Nephron progenitor cell (in vitro differentiated cells): ENCODE measurements around the gene OOSP2.
"Not testable (repeated sequence)": the region's sequence is repeated elsewhere in the genome, so short reads cannot be mapped to it uniquely, and the experiment has no call there.

ENCODE experiments used
- DNase-seq: peaks from one replicate; pipeline ENCODE4 v3.0.0; 2021
- H3K27ac Mint-ChIP-seq: 2 replicates; pipeline ENCODE4 v1.8.0; 2021; ENCODE audit warnings: mild to moderate bottlenecking, moderate library complexity, mixed read lengths
- H3K27me3 Mint-ChIP-seq: 2 replicates; pipeline ENCODE4 v1.8.0; 2021; ENCODE audit warnings: mild to moderate bottlenecking, low read depth, mixed read lengths; ENCODE audit not compliant: poor library complexity
- H3K36me3 Mint-ChIP-seq: 2 replicates; pipeline ENCODE4 v1.8.0; 2021; ENCODE audit warnings: low read depth, mixed read lengths
- H3K4me1 Mint-ChIP-seq: 2 replicates; pipeline ENCODE4 v1.8.0; 2021; ENCODE audit warnings: mixed read lengths
- H3K4me3 Mint-ChIP-seq: 2 replicates; pipeline ENCODE4 v1.8.0; 2021; ENCODE audit warnings: mild to moderate bottlenecking, moderate library complexity, mixed read lengths
- H3K9me3 Mint-ChIP-seq: 2 replicates; pipeline ENCODE4 v1.8.0; 2021; ENCODE audit warnings: mild to moderate bottlenecking, moderate library complexity, mixed read lengths
- TF ChIP-seq, protein P1 (sequence below): fragments of 200-600 bp; sonication (generic); IDR thresholded peaks from 2 replicates; pipeline ENCODE4 v1.5.0; 2021; ENCODE audit warnings: antibody characterized with exemption

The OOSP2 gene

DNA sequence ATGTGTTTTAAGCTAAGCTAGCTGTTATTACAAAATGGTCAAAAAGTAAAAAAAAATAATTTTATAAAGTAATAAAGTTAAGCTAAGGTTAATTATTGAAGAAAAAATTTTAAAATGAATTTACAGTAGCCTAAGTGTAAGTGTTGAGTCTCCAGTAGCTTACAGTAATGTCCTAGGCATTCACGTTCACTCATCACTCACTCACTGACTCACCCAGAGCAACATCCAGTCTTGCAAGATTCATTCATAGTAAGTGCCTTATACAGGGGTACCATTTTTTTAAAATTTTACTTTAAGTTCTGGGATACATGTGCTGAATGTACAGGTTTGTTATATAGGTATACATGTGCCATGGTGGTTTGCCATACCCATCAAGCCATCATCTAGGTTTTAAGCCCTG, 34.8 kb upstream of the OOSP2 start:
- no peak for DNase-seq
- Mint-ChIP-seq H3K27ac (no peak overlapping the region), H3K4me3 (no peak overlapping the region), H3K36me3 (no peaks in the 10 kb centered on the region), H3K4me1 (peaks cover 2% of the 10 kb centered on the region), H3K9me3 (no peaks in the 10 kb centered on the region), H3K27me3 (peaks cover 6% of the 10 kb centered on the region)
- TF ChIP-seq, protein P1, sequence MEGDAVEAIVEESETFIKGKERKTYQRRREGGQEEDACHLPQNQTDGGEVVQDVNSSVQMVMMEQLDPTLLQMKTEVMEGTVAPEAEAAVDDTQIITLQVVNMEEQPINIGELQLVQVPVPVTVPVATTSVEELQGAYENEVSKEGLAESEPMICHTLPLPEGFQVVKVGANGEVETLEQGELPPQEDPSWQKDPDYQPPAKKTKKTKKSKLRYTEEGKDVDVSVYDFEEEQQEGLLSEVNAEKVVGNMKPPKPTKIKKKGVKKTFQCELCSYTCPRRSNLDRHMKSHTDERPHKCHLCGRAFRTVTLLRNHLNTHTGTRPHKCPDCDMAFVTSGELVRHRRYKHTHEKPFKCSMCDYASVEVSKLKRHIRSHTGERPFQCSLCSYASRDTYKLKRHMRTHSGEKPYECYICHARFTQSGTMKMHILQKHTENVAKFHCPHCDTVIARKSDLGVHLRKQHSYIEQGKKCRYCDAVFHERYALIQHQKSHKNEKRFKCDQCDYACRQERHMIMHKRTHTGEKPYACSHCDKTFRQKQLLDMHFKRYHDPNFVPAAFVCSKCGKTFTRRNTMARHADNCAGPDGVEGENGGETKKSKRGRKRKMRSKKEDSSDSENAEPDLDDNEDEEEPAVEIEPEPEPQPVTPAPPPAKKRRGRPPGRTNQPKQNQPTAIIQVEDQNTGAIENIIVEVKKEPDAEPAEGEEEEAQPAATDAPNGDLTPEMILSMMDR, result no peak

DNA sequence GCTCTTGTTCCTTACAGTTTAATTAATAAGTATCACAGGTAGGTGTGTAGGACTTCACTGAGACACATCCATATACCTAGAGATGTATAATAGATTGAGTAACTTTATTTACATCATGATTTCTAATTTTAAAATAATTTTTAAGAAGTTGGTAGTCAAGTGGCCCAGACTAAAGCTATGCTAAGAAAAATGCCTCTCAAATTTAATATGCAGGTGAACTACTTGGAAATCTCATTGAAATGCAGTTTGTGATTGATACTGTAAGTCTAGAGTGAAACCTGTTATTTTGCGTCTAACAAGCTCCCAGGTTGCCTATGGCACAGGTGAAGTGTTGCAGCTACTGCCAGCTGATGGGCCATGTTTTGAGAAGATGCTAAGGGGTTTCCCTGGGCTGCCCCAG, 23.3 kb upstream of the OOSP2 start, which contains the start of gene OOSP4B:
OOSP4B (plus strand) TSS at position 301 of the 400 bp plus-strand sequence.
- Mint-ChIP-seq H3K9me3 (peaks cover 5% of the 10 kb centered on the region), H3K27ac (no peak within 1 kb of the TSS), H3K36me3 (no peaks in the 10 kb centered on the region), H3K27me3 (peaks cover 4% of the 10 kb centered on the region), H3K4me3 (no peak within 1 kb of the TSS), H3K4me1 (no peaks in the 10 kb centered on the region)
- DNase-seq, result no peak
- TF ChIP-seq, protein P1, result no peak

- Mint-ChIP-seq H3K27me3 (peaks cover 4% of the 10 kb centered on the region), H3K9me3 (peaks cover 5% of the 10 kb centered on the region), H3K4me3 (no peak overlapping the region), H3K36me3 (no peaks in the 10 kb centered on the region), H3K27ac (peak overlapping the region; percentile 36), H3K4me1 (no peaks in the 10 kb centered on the region)
- TF ChIP-seq, protein P1, result no peak
- DNase-seq, result no peak
Observed at GRCh38 chr11:60018058-60018457, 22.2 kb upstream of the OOSP2 start.

DNA sequence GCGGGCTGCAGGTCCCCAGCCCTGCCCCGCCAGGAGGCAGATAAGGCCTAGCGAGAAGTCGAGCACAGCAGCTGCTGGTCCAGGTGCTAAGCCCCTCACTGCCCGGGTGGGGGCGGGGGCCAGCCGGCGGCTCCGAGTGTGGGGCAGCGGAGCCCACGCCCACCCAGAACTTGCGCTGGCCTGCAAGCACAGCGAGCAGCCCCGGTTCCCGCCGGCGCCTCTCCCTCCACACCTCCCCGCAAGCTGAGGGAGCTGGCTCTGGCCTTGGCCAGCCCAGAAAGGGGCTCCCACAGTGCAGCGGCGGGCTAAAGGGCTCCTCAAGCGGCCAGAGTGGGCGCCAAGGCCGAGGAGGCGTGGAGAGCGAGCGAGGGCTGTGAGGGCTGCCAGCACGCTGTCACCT, 19.8 kb upstream of the OOSP2 start:
- not testable (repeated sequence) for H3K4me3 Mint-ChIP-seq, H3K9me3 Mint-ChIP-seq, H3K4me1 Mint-ChIP-seq, DNase-seq, H3K27me3 Mint-ChIP-seq, H3K36me3 Mint-ChIP-seq, H3K27ac Mint-ChIP-seq

DNA sequence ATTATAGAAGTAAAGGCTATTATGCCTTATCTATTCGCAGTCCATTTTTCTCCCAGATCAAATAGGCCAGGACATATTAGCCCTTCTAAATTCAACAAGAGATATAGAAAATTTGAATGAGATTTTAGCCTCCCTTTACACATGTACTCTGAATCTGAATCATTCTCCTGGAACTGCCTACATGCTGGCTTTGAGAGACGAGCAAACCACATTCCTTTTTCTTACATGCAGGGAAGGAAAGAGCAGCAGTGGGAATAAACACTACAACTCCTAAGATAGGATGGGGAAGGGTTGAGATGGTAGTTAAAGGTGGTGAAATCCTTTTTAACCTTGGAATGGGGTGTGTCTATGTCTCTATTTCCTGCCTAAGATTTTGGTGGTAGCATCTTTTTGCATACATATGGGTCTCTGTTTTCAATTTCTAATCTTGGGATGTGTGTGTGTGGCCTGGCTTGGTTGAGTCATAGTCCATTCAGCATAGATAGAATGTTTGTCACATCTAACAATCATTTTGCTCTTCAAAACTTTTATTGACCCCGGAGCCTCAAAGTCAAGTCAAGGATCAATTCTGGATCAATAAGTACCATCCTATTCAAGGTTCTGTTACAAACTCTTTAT, 11.1 kb upstream of the OOSP2 start:
- Mint-ChIP-seq H3K4me1 (no peaks in the 10 kb centered on the region), H3K36me3 (no peaks in the 10 kb centered on the region), H3K27ac (no peak overlapping the region), H3K27me3 (peaks cover 4% of the 10 kb centered on the region), H3K9me3 (no peaks in the 10 kb centered on the region), H3K4me3 (no peak overlapping the region)
- TF ChIP-seq, protein P1, result no peak
- no peak for DNase-seq

- not testable (repeated sequence) for H3K36me3 Mint-ChIP-seq, H3K27me3 Mint-ChIP-seq, H3K9me3 Mint-ChIP-seq, H3K27ac Mint-ChIP-seq, H3K4me1 Mint-ChIP-seq, H3K4me3 Mint-ChIP-seq, DNase-seq
Observed at GRCh38 chr11:60050422-60050821, 10.2 kb downstream of the OOSP2 start.

- not testable (repeated sequence) for H3K4me3 Mint-ChIP-seq, H3K4me1 Mint-ChIP-seq, H3K27ac Mint-ChIP-seq, DNase-seq, H3K9me3 Mint-ChIP-seq, H3K27me3 Mint-ChIP-seq, H3K36me3 Mint-ChIP-seq
Observed at GRCh38 chr11:60050839-60051238, 10.6 kb downstream of the OOSP2 start.
